HEK293T (cell line): ENCODE results near the gene MYD88.

Experiments
- BHLHE40 ChIP-seq: fragments of 450-650 bp; IDR thresholded peaks from 2 replicates; pipeline ENCODE4 v1.6.1; 2016; ENCODE audit warnings: mild to moderate bottlenecking, moderate library complexity, borderline replicate concordance
- ELF4 ChIP-seq: fragments of 450-650 bp; IDR thresholded peaks from 2 replicates; pipeline ENCODE4 v1.6.1; 2017; ENCODE audit warnings: antibody characterized with exemption
- FOXA1 ChIP-seq: fragments of 450-650 bp; IDR thresholded peaks from 2 replicates; pipeline ENCODE4 v1.6.1; 2016; ENCODE audit warnings: mild to moderate bottlenecking
- FOXK2 ChIP-seq: fragments of 450-650 bp; IDR thresholded peaks from 2 replicates; pipeline ENCODE4 v1.6.1; 2016; ENCODE audit warnings: mild to moderate bottlenecking
- FOXM1 ChIP-seq: fragments of 450-650 bp; IDR thresholded peaks from 2 replicates; pipeline ENCODE4 v1.6.1; 2017; ENCODE audit warnings: mild to moderate bottlenecking, borderline replicate concordance
- HDGF ChIP-seq: fragments of 450-650 bp; IDR thresholded peaks from 2 replicates; pipeline ENCODE4 v1.6.1; 2017; ENCODE audit warnings: antibody characterized with exemption, borderline replicate concordance
- L3MBTL2 ChIP-seq: fragments of 450-650 bp; conservative IDR thresholded peaks from 2 replicates; pipeline ENCODE4 v1.6.1; 2016; ENCODE audit warnings: mild to moderate bottlenecking
- LEF1 ChIP-seq: fragments of 450-650 bp; IDR thresholded peaks from 2 replicates; pipeline ENCODE4 v1.6.1; 2017; ENCODE audit warnings: mild to moderate bottlenecking, borderline replicate concordance
- NFRKB ChIP-seq: fragments of 450-650 bp; IDR thresholded peaks from 2 replicates; pipeline ENCODE4 v1.6.1; 2016; ENCODE audit warnings: mild to moderate bottlenecking, moderate library complexity
- SP1 ChIP-seq: fragments of 450-650 bp; IDR thresholded peaks from 2 replicates; pipeline ENCODE4 v1.6.1; 2017
- SUZ12 ChIP-seq: fragments of 450-650 bp; IDR thresholded peaks from 2 replicates; pipeline ENCODE4 v1.6.1; 2016; ENCODE audit warnings: mild to moderate bottlenecking
- TARDBP ChIP-seq: fragments of 450-650 bp; IDR thresholded peaks from 2 replicates; pipeline ENCODE4 v1.6.1; 2016
- TF ChIP-seq, protein P1 (sequence below): fragments of 450-650 bp; IDR thresholded peaks from 2 replicates; pipeline ENCODE4 v1.6.1; 2016

DNA sequence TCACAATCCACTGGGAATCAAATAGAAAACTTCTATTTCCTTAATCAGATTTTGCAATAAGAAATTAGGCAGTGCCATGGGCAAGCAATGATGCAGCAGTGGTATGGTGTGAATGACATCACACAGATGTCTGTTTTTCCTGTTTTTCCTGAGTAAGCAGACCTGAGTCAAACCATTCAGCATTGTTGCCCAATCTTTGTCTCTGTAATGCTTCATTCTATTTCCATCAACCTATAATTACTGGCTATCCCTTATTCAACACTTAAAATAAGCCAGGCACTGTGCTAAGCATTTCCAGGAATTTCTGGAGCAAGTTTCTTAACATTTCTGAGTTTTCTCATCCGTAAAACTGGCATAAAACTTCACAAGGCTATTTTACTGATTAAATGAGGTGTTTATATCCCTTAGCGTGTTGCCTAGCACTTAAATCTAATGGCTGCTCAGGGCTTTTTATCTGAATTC, 15.6 kb downstream of the MYD88 start:
- TF ChIP-seq LEF1 (no peak), SUZ12 (no peak), NFRKB (no peak), SP1 (no peak), FOXM1 (no peak), BHLHE40 (no peak), TARDBP (no peak), FOXA1 (no peak), L3MBTL2 (no peak), FOXK2 (no peak), ELF4 (no peak), HDGF (no peak)
- TF ChIP-seq, protein P1, sequence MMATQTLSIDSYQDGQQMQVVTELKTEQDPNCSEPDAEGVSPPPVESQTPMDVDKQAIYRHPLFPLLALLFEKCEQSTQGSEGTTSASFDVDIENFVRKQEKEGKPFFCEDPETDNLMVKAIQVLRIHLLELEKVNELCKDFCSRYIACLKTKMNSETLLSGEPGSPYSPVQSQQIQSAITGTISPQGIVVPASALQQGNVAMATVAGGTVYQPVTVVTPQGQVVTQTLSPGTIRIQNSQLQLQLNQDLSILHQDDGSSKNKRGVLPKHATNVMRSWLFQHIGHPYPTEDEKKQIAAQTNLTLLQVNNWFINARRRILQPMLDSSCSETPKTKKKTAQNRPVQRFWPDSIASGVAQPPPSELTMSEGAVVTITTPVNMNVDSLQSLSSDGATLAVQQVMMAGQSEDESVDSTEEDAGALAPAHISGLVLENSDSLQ, result no peak
